ENCODE results near the gene ING5. TPM values are rescaled to one million over a fixed set of nuclear protein-coding genes. Genes with fewer than 3 reads are reported as not detected.

ING5 gene
- total RNA-seq, 4 donors from 2014 or later = 24.1 to 44.3 (median 30.5) TPM

DNA sequence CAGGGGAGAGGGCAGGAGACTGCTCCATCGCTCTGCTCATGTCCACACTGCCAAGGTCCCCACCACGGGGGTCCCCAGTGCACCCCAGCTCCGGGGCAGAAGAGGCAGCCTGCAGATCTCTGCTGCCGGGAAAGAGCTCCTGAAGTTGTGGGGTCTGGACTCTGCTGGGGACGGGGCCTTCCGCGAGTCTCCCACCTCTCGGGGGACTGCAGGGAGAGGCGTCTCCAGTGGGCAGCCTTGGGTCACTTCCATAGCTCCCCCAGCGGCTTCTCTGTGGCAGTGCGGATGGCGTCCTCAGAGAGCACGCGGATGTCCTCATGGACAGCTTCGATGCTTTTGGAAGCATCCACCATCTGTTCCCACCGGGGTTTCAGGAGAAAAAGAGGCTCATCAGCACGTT lies 26.0 kb upstream of the ING5 start:
- TF ChIP-seq, protein P1, sequence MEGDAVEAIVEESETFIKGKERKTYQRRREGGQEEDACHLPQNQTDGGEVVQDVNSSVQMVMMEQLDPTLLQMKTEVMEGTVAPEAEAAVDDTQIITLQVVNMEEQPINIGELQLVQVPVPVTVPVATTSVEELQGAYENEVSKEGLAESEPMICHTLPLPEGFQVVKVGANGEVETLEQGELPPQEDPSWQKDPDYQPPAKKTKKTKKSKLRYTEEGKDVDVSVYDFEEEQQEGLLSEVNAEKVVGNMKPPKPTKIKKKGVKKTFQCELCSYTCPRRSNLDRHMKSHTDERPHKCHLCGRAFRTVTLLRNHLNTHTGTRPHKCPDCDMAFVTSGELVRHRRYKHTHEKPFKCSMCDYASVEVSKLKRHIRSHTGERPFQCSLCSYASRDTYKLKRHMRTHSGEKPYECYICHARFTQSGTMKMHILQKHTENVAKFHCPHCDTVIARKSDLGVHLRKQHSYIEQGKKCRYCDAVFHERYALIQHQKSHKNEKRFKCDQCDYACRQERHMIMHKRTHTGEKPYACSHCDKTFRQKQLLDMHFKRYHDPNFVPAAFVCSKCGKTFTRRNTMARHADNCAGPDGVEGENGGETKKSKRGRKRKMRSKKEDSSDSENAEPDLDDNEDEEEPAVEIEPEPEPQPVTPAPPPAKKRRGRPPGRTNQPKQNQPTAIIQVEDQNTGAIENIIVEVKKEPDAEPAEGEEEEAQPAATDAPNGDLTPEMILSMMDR (IDR thresholded peaks at IDR 0.05; ENCODE audit: low read depth) = no peak

DNA sequence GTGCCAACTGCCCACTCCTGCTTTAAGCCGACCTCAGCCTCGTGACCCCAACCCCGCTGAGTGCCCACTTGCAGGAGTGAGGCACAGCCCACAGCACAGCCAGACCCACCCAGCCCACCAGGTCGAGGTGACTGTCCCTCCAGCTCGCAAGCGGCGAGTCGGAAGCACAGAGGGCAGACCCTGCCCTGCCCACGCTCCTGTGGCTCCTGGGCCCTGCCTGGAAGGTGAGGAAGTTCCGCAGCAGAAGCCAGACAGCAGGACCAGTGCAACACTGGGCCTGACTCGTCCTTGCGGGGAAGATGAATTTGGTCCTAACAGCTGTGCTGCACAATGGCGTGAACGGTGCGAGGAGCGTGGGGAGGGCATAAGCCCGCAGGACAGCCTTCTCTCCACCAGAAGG lies 25.2 kb upstream of the ING5 start:
- TF ChIP-seq, protein P1 (IDR thresholded peaks at IDR 0.05; ENCODE audit: low read depth) = no peak

- TF ChIP-seq, protein P1 (IDR thresholded peaks at IDR 0.05; ENCODE audit: low read depth) = no peak
These were observed 24.4 kb upstream of the ING5 start for GRCh38 chr2:241677392-241677791.

DNA sequence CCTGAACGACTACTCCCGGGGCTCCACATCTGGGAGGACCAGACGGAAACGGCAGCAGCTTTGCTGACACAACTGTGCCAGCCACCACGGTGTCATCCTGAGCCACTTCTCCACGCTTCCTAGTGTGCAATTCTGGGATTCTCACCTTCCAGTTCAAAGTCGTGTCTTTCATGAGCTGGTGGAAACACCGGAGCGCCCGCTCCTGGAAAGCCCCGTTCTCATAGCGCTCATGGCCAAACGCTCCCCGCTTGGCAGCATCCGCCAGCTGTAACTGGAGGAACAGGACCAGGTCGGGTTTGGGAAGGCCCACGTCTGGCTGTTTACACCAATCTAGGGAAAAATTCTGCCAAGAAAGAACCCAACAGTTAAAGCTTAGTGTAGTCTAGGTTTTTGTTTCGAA lies 23.5 kb upstream of the ING5 start:
- TF ChIP-seq, protein P1 (IDR thresholded peaks at IDR 0.05; ENCODE audit: low read depth) = no peak

- TF ChIP-seq, protein P1 (IDR thresholded peaks at IDR 0.05; ENCODE audit: low read depth) = no peak
These were observed 22.9 kb upstream of the ING5 start for GRCh38 chr2:241678784-241679540.

DNA sequence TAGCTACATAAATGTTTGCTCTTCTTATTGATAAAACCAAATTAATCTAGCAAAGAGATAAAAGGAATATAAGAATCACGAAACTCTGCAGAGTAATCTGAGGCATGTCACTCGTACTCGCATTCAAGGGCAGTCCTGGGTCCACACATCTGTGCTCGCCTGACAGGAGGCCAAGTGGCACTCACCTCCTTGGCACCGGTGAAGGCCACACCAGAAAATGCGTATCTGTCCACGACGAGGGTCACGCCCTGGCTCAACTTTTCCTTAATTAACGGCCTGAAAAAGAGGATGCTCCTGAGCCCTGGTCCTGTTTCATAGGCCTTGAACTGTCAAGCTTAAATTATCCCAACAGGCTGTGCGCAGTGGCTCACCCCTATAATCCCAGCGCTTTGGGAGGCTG lies 21.8 kb upstream of the ING5 start:
- TF ChIP-seq, protein P1 (IDR thresholded peaks at IDR 0.05; ENCODE audit: low read depth) = no peak

GRCh38 chr2:241680827-241681599 lies 20.8 kb upstream of the ING5 start:
- TF ChIP-seq, protein P1 (IDR thresholded peaks at IDR 0.05; ENCODE audit: low read depth) = no peak

Measured in subcutaneous adipose tissue (tissue), 4 donors.